BLaER1 treated with 17β-estradiol and CSF1 and Interleukin-3, amounts not matched to agents 10 nM and 100 nM (cell line): ENCODE measurements around the gene CENPE.
"Not testable (repeated sequence)": the region's sequence is repeated elsewhere in the genome, so short reads cannot be mapped to it uniquely, and the experiment has no call there.

Source experiments
- H3K27ac ChIP-seq, 11 experiments: shearing (Covaris generic); formaldehyde crosslinking; 2 replicates each; pipeline ENCODE4 v1.8.1; 2022
- H3K27me3 ChIP-seq, 11 experiments: shearing (Covaris generic); formaldehyde crosslinking; 2 replicates each; pipeline ENCODE4 v1.8.1; 2022
- H3K36me3 ChIP-seq, 11 experiments: shearing (Covaris generic); formaldehyde crosslinking; 2 replicates each; pipeline ENCODE4 v1.8.1; 2022
- H3K4me1 ChIP-seq, 10 experiments: shearing (Covaris generic); formaldehyde crosslinking; 2 replicates each; pipeline ENCODE4 v1.8.1; 2022
- H3K4me2 ChIP-seq, 11 experiments: shearing (Covaris generic); formaldehyde crosslinking; 2 replicates each; pipeline ENCODE4 v1.8.1; 2022
- H3K4me3 ChIP-seq, 10 experiments: shearing (Covaris generic); formaldehyde crosslinking; 2 replicates each; pipeline ENCODE4 v1.8.1; 2022
- H3K9ac ChIP-seq, 11 experiments: shearing (Covaris generic); formaldehyde crosslinking; 2 replicates each; pipeline ENCODE4 v1.8.1; 2022
- H3K9me3 ChIP-seq, 11 experiments: shearing (Covaris generic); formaldehyde crosslinking; replicated peaks in 1 of 11; 2 replicates each; pipeline ENCODE4 v1.8.1; 2022
- H4K20me1 ChIP-seq, 11 experiments: shearing (Covaris generic); formaldehyde crosslinking; 2 replicates each; pipeline ENCODE4 v1.8.1; 2022
- Cebpa-rat ChIP-seq, 11 experiments: shearing (Covaris generic); IDR thresholded peaks; 2 replicates each; pipeline ENCODE4 v1.8.1; 2022

CENPE gene

GRCh38 chr4:103197765-103198110 lies 405 bp downstream of the CENPE start:
- peak overlapping the region in 10 of 11 experiments; percentile 80 to 92 (median 86); a peak in 20 of 22 replicates for H3K27ac ChIP-seq

GRCh38 chr4:103193457-103193856 lies 4.7 kb downstream of the CENPE start:
- no peak overlapping the region for H3K4me3 ChIP-seq
- no peak overlapping the region for H3K27ac ChIP-seq
- H3K27me3 ChIP-seq = no peaks in the 10 kb centered on the region
- H4K20me1 ChIP-seq = no peaks in the 10 kb centered on the region
- no peak overlapping the region for H3K9ac ChIP-seq
- H3K4me2 ChIP-seq = no peak overlapping the region
- peaks cover 11 to 15% (median 14%) of the 10 kb centered on the region in 10 experiments for H3K4me1 ChIP-seq
- no peak for TF ChIP-seq Cebpa-rat (IDR thresholded peaks at IDR 0.05)
- peaks cover 0 to 65% (median 52%) of the 10 kb centered on the region in 11 experiments; a peak in 21 of 22 replicates for H3K36me3 ChIP-seq
- peaks cover 0 to 9% (median 5%) of the 10 kb centered on the region in 11 experiments; a peak in 12 of 22 replicates for H3K9me3 ChIP-seq

More at GRCh38 chr4:103197765-103198110, 405 bp downstream of the CENPE start:
- H3K9me3 ChIP-seq = no peaks in the 10 kb centered on the region
- H3K9ac ChIP-seq = peak overlapping the region; percentile 84 to 96 (median 87)
- peaks cover 13 to 21% (median 16%) of the 10 kb centered on the region in 10 experiments for H3K4me1 ChIP-seq
- no peaks in the 10 kb centered on the region for H4K20me1 ChIP-seq
- no peak for TF ChIP-seq Cebpa-rat (IDR thresholded peaks at IDR 0.05)
- H3K27me3 ChIP-seq = no peaks in the 10 kb centered on the region
- peak overlapping the region; percentile 77 to 93 (median 83) for H3K4me2 ChIP-seq
- H3K36me3 ChIP-seq = peaks cover 0 to 37% (median 32%) of the 10 kb centered on the region in 11 experiments; a peak in 21 of 22 replicates
- H3K4me3 ChIP-seq = peak overlapping the region; percentile 73 to 96 (median 90)

- Histone ChIP-seq H3K27ac (no peak overlapping the region), H3K4me3 (no peak overlapping the region), H3K9me3 (peaks cover 15 to 29% (median 24%) of the 10 kb centered on the region in 11 experiments), H3K36me3 (peaks cover 23 to 99% (median 81%) of the 10 kb centered on the region in 11 experiments), H3K9ac (no peak overlapping the region), H3K4me1 (peaks cover 0 to 10% (median 0%) of the 10 kb centered on the region in 10 experiments; a peak in 2 of 20 replicates), H3K4me2 (no peak overlapping the region), H3K27me3 (no peaks in the 10 kb centered on the region), H4K20me1 (no peaks in the 10 kb centered on the region)
- TF ChIP-seq Cebpa-rat (IDR thresholded peaks at IDR 0.05) = no peak
These were observed 27.1 kb downstream of the CENPE start for GRCh38 chr4:103171006-103171405.

- H3K4me1 ChIP-seq, H4K20me1 ChIP-seq, H3K9ac ChIP-seq, H3K4me3 ChIP-seq, H3K4me2 ChIP-seq, H3K27me3 ChIP-seq, H3K27ac ChIP-seq: not testable (repeated sequence)
- peaks cover 23 to 99% (median 79%) of the 10 kb centered on the region in 11 experiments for H3K36me3 ChIP-seq
- H3K9me3 ChIP-seq = peaks cover 15 to 29% (median 24%) of the 10 kb centered on the region in 11 experiments
These were observed 28.4 kb downstream of the CENPE start for GRCh38 chr4:103169750-103170149.

- H3K9ac ChIP-seq = no peak overlapping the region
- peaks cover 15 to 29% (median 24%) of the 10 kb centered on the region in 11 experiments for H3K9me3 ChIP-seq
- H3K36me3 ChIP-seq = peaks cover 23 to 98% (median 74%) of the 10 kb centered on the region in 11 experiments
- no peak overlapping the region for H3K4me2 ChIP-seq
- H3K27ac ChIP-seq = no peak overlapping the region
- H3K27me3 ChIP-seq = no peaks in the 10 kb centered on the region
- no peak for TF ChIP-seq Cebpa-rat (IDR thresholded peaks at IDR 0.05)
- H3K4me1 ChIP-seq = peaks cover 0 to 10% (median 0%) of the 10 kb centered on the region in 10 experiments; a peak in 2 of 20 replicates
- H4K20me1 ChIP-seq = no peaks in the 10 kb centered on the region
- H3K4me3 ChIP-seq = no peak overlapping the region
These were observed 29.1 kb downstream of the CENPE start for GRCh38 chr4:103168993-103169392.

- Histone ChIP-seq H3K27ac (no peak overlapping the region), H3K4me2 (no peak overlapping the region), H3K9me3 (peaks cover 0 to 3% (median 0%) of the 10 kb centered on the region in 11 experiments; a peak in 1 of 22 replicates), H3K9ac (no peak overlapping the region), H3K36me3 (peaks cover 0 to 99% (median 65%) of the 10 kb centered on the region in 11 experiments; a peak in 21 of 22 replicates), H4K20me1 (no peaks in the 10 kb centered on the region), H3K4me3 (no peak overlapping the region), H3K27me3 (no peaks in the 10 kb centered on the region), H3K4me1 (peaks cover 0 to 9% (median 0%) of the 10 kb centered on the region in 10 experiments; a peak in 1 of 20 replicates)
- no peak for TF ChIP-seq Cebpa-rat (IDR thresholded peaks at IDR 0.05)
These were observed 36.0 kb downstream of the CENPE start for GRCh38 chr4:103162176-103162575.

- Histone ChIP-seq H3K4me1 (peaks cover 0 to 19% (median 0%) of the 10 kb centered on the region in 10 experiments; a peak in 1 of 20 replicates), H3K4me3 (no peak overlapping the region), H3K9ac (no peak overlapping the region), H4K20me1 (no peaks in the 10 kb centered on the region), H3K9me3 (peaks cover 0 to 22% (median 17%) of the 10 kb centered on the region in 11 experiments; a peak in 18 of 22 replicates), H3K27me3 (no peaks in the 10 kb centered on the region), H3K4me2 (no peak overlapping the region), H3K36me3 (peaks cover 0 to 100% (median 77%) of the 10 kb centered on the region in 11 experiments; a peak in 21 of 22 replicates), H3K27ac (no peak overlapping the region)
- no peak for TF ChIP-seq Cebpa-rat (IDR thresholded peaks at IDR 0.05)
These were observed 39.4 kb downstream of the CENPE start for GRCh38 chr4:103158760-103159159.

- Histone ChIP-seq H3K4me3 (no peak overlapping the region), H3K27ac (no peak overlapping the region), H3K36me3 (peaks cover 0 to 100% (median 87%) of the 10 kb centered on the region in 11 experiments; a peak in 21 of 22 replicates), H3K4me1 (peaks cover 0 to 19% (median 0%) of the 10 kb centered on the region in 10 experiments; a peak in 1 of 20 replicates), H3K4me2 (peak overlapping the region in 1 of 11 experiments; percentile 17; a peak in 1 of 22 replicates), H3K9me3 (peaks cover 0 to 22% (median 17%) of the 10 kb centered on the region in 11 experiments; a peak in 18 of 22 replicates), H3K27me3 (no peaks in the 10 kb centered on the region), H4K20me1 (no peaks in the 10 kb centered on the region), H3K9ac (no peak overlapping the region)
- no peak for TF ChIP-seq Cebpa-rat (IDR thresholded peaks at IDR 0.05)
These were observed 42.0 kb downstream of the CENPE start for GRCh38 chr4:103156106-103156505.

GRCh38 chr4:103152381-103152780 lies 45.8 kb downstream of the CENPE start:
- Histone ChIP-seq H3K9me3 (peaks cover 0 to 22% (median 17%) of the 10 kb centered on the region in 11 experiments; a peak in 18 of 22 replicates), H3K27ac (no peak overlapping the region), H3K36me3 (peaks cover 0 to 100% (median 88%) of the 10 kb centered on the region in 11 experiments; a peak in 20 of 22 replicates), H4K20me1 (no peaks in the 10 kb centered on the region), H3K4me2 (no peak overlapping the region), H3K4me1 (peaks cover 0 to 11% (median 0%) of the 10 kb centered on the region in 10 experiments; a peak in 1 of 20 replicates), H3K27me3 (no peaks in the 10 kb centered on the region), H3K4me3 (no peak overlapping the region), H3K9ac (no peak overlapping the region)
- no peak for TF ChIP-seq Cebpa-rat (IDR thresholded peaks at IDR 0.05)
